ENCODE data around the gene KLHL14.

KLHL14 gene

GRCh38 chr18:32769071-32769585 lies 3.7 kb downstream of the KLHL14 start:
- no peak for DNase-seq (ENCODE audit: low read depth in 1 of 2, low spot score in 1 of 2)
- TF ChIP-seq GABPA (IDR thresholded peaks at IDR 0.05; ENCODE audit: low read depth), result no peak
- TF ChIP-seq POLR2AphosphoS5 (IDR thresholded peaks at IDR 0.05; ENCODE audit: low read depth), result no peak
- TF ChIP-seq SPI1 (IDR thresholded peaks at IDR 0.05; ENCODE audit: borderline replicate concordance, low read depth), result no peak
- TF ChIP-seq CTCF (IDR thresholded peaks at IDR 0.05; ENCODE audit: insufficient read depth, low read length), result no peak
- TF ChIP-seq REST (IDR thresholded peaks at IDR 0.05; ENCODE audit: insufficient replicate concordance, low read depth), result no peak
- H3K27me3 ChIP-seq (ENCODE audit: insufficient read depth, poor library complexity, severe bottlenecking), result peaks cover 48% of the 10 kb centered on the region
- no peak overlapping the region for H3K4me3 ChIP-seq (replicated peaks; ENCODE audit: insufficient read depth, low read length)
- no peak overlapping the region for H3K27ac ChIP-seq (replicated peaks)

- H3K27me3 ChIP-seq (ENCODE audit: insufficient read depth, poor library complexity, severe bottlenecking), result peaks cover 34% of the 10 kb centered on the region
Observed at GRCh38 chr18:32767400-32767799, 5.4 kb downstream of the KLHL14 start.

More at GRCh38 chr18:32767400-32767799, 5.4 kb downstream of the KLHL14 start:
- Histone ChIP-seq H3K4me3 (replicated peaks; ENCODE audit: insufficient read depth, low read length) (no peak overlapping the region), H3K27ac (replicated peaks) (no peak overlapping the region)
- TF ChIP-seq POLR2AphosphoS5 (IDR thresholded peaks at IDR 0.05; ENCODE audit: low read depth), result no peak
- no peak for TF ChIP-seq REST (IDR thresholded peaks at IDR 0.05; ENCODE audit: insufficient replicate concordance, low read depth)
- TF ChIP-seq CTCF (IDR thresholded peaks at IDR 0.05; ENCODE audit: insufficient read depth, low read length), result no peak
- no peak for TF ChIP-seq GABPA (IDR thresholded peaks at IDR 0.05; ENCODE audit: low read depth)
- TF ChIP-seq SPI1 (IDR thresholded peaks at IDR 0.05; ENCODE audit: borderline replicate concordance, low read depth), result no peak
- DNase-seq (ENCODE audit: low read depth in 1 of 2, low spot score in 1 of 2), result no peak
